Activated naive CD4-positive, alpha-beta T cell treated with anti-CD3 and anti-CD28 coated beads, Interleukin-2, amount 50 U/mL, for 24 hours (primary cell): ENCODE data around the gene ZHX3.

Experiments
- H3K27ac Mint-ChIP-seq: one replicate; pipeline ENCODE4 v1.8.0; 2021; ENCODE audit warnings: mild to moderate bottlenecking, mixed read lengths
- H3K27me3 Mint-ChIP-seq: one replicate; pipeline ENCODE4 v1.8.0; 2021; ENCODE audit warnings: mixed read lengths
- H3K36me3 Mint-ChIP-seq: one replicate; pipeline ENCODE4 v1.8.0; 2021; ENCODE audit warnings: mixed read lengths
- H3K4me1 Mint-ChIP-seq: one replicate; pipeline ENCODE4 v1.8.0; 2021; ENCODE audit warnings: mixed read lengths
- H3K4me3 Mint-ChIP-seq: one replicate; pipeline ENCODE4 v1.8.0; 2021; ENCODE audit warnings: mild to moderate bottlenecking, mixed read lengths
- H3K9me3 Mint-ChIP-seq: one replicate; pipeline ENCODE4 v1.8.0; 2021; ENCODE audit warnings: mixed read lengths

The ZHX3 gene

DNA sequence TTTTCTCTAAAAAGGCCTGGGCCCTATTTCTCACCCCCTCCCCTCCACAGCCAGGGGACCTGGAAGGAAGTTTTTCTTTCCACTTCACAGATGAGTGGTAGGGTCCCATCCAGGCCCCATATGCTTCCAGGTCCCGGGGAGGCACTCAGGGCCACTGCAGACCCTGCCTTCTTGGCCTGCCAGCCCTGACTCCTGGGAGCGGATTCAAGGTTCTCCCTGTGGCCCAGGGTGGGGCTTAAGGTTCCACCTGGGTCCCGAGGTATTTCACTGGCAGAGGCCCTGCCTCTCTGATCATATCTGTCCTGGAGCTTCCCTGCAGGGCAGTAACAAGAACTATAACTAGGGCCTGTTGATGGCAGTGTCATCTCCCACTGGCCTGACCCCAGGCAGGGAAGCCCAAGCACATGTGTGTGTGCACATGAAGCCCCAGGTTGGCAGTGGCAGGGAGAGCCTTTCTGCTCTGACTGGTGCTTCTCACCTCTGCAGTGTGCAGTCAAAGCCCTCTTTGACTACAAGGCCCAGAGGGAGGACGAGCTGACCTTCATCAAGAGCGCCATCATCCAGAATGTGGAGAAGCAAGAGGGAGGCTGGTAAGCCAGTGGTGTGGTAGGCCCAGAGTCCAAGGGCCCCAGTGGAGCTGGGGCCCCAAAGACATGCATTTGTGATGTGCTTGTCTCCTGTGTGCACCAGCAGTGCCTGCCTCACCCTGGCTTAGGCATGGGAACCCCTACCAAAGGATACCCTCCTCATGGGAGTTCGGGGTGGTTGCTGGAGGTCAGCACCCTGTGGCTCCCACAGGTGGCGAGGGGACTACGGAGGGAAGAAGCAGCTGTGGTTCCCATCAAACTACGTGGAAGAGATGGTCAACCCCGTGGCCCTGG lies 149.0 kb downstream of the ZHX3 start:
- Mint-ChIP-seq H3K36me3 (peaks cover 27% of the 10 kb centered on the region), H3K4me3 (no peak overlapping the region), H3K9me3 (no peaks in the 10 kb centered on the region), H3K27me3 (no peaks in the 10 kb centered on the region), H3K4me1 (peaks cover 26% of the 10 kb centered on the region), H3K27ac (no peak overlapping the region)

GRCh38 chr20:41167481-41168253 lies 149.9 kb downstream of the ZHX3 start:
- Mint-ChIP-seq H3K27ac (peak overlapping the region; percentile 90), H3K4me3 (no peak overlapping the region), H3K4me1 (peaks cover 31% of the 10 kb centered on the region), H3K27me3 (no peaks in the 10 kb centered on the region), H3K36me3 (peaks cover 27% of the 10 kb centered on the region), H3K9me3 (no peaks in the 10 kb centered on the region)

- Mint-ChIP-seq H3K4me1 (peaks cover 35% of the 10 kb centered on the region), H3K27ac (peak overlapping the region; percentile 90), H3K27me3 (no peaks in the 10 kb centered on the region)
Measured at GRCh38 chr20:41167118-41167470, 150.4 kb downstream of the ZHX3 start.

DNA sequence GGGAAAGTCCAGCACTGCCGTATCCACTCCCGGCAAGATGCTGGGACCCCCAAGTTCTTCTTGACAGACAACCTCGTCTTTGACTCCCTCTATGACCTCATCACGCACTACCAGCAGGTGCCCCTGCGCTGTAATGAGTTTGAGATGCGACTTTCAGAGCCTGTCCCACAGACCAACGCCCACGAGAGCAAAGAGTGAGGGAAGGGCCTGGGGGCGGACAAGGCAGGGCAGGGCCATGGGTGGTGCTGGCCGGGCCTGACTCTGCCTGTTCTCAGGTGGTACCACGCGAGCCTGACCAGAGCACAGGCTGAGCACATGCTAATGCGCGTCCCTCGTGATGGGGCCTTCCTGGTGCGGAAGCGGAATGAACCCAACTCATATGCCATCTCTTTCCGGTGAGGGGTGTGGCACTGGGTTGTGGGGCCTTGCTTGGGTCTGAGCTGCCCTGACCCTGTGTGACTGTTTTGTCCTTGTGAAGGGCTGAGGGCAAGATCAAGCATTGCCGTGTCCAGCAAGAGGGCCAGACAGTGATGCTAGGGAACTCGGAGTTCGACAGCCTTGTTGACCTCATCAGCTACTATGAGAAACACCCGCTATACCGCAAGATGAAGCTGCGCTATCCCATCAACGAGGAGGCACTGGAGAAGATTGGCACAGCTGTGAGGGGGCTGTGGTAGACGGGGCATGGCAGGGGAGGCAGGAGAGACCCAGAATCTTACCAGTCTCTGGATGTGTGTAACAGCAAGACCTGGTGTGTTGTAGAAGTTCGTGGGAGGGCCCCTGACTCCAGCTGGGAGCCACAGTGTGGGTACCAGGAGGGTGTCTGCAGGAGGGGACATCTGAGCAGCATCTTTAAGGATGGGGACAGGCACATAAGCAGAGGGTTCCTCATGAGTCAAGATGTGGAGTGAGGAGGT lies 151.1 kb downstream of the ZHX3 start:
- peak overlapping the region; percentile 90 for H3K27ac Mint-ChIP-seq
- no peak overlapping the region for H3K4me3 Mint-ChIP-seq
- H3K36me3 Mint-ChIP-seq: peaks cover 26% of the 10 kb centered on the region
- H3K9me3 Mint-ChIP-seq: no peaks in the 10 kb centered on the region
- H3K27me3 Mint-ChIP-seq: no peaks in the 10 kb centered on the region
- peaks cover 35% of the 10 kb centered on the region for H3K4me1 Mint-ChIP-seq

More at GRCh38 chr20:41167118-41167470, 150.4 kb downstream of the ZHX3 start:
- Mint-ChIP-seq H3K4me3 (no peak overlapping the region), H3K36me3 (peaks cover 29% of the 10 kb centered on the region), H3K9me3 (no peaks in the 10 kb centered on the region)

DNA sequence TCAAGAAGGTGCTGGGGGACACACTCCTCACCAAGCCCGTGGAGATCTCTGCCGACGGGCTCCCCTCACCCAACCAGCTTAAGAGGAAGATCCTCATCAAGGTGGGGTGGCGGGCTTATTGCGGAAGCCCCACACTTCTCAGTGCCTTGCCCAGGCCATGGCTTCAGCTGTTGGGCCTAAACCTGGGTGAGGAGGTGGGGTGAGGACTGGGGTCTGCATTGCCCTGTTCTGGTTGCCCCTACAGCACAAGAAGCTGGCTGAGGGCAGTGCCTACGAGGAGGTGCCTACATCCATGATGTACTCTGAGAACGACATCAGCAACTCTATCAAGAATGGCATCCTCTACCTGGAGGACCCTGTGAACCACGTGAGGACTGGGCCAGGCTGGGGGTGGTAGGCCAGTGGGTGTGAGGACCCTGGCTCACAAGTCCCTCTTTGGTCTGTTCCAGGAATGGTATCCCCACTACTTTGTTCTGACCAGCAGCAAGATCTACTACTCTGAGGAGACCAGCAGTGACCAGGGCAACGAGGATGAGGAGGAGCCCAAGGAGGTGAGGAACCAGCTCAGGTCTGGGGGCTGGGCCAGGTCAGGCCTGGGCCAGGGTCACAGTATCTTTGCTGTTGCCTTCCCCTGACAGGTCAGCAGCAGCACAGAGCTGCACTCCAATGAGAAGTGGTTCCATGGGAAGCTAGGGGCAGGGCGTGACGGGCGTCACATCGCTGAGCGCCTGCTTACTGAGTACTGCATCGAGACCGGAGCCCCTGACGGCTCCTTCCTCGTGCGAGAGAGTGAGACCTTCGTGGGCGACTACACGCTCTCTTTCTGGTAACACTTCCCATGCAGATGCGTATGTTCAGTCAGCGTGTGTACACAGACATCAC lies 152.3 kb downstream of the ZHX3 start:
- H3K36me3 Mint-ChIP-seq: peaks cover 27% of the 10 kb centered on the region
- H3K4me3 Mint-ChIP-seq: no peak overlapping the region
- H3K9me3 Mint-ChIP-seq: no peaks in the 10 kb centered on the region
- H3K27me3 Mint-ChIP-seq: no peaks in the 10 kb centered on the region
- H3K4me1 Mint-ChIP-seq: peaks cover 47% of the 10 kb centered on the region
- peak overlapping the region; percentile 88 for H3K27ac Mint-ChIP-seq

GRCh38 chr20:41163821-41164220 lies 153.7 kb downstream of the ZHX3 start:
- Mint-ChIP-seq H3K27me3 (no peaks in the 10 kb centered on the region), H3K4me3 (no peak overlapping the region), H3K27ac (peak overlapping the region; percentile 88), H3K9me3 (no peaks in the 10 kb centered on the region), H3K4me1 (peaks cover 61% of the 10 kb centered on the region), H3K36me3 (peaks cover 28% of the 10 kb centered on the region)

DNA sequence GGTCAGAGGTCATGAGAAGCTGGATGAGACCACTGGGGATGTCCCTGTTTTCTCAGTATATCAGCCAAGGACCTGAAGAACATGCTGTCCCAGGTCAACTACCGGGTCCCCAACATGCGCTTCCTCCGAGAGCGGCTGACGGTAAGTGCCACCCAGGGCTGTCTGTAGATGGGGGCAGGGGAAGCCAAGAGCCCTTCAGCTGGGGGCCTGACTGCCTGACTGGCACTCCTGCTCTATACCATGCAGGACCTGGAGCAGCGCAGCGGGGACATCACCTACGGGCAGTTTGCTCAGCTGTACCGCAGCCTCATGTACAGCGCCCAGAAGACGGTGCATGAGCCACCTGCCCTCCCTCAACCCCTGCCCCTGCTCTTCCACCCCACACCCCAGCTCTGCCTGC lies 155.1 kb downstream of the ZHX3 start:
- H3K9me3 Mint-ChIP-seq: no peaks in the 10 kb centered on the region
- no peak overlapping the region for H3K4me3 Mint-ChIP-seq
- no peaks in the 10 kb centered on the region for H3K27me3 Mint-ChIP-seq
- H3K4me1 Mint-ChIP-seq: peaks cover 74% of the 10 kb centered on the region
- H3K27ac Mint-ChIP-seq: peak overlapping the region; percentile 88
- peaks cover 28% of the 10 kb centered on the region for H3K36me3 Mint-ChIP-seq

GRCh38 chr20:41161886-41162285 lies 155.6 kb downstream of the ZHX3 start:
- Mint-ChIP-seq H3K36me3 (peaks cover 25% of the 10 kb centered on the region), H3K4me1 (peaks cover 74% of the 10 kb centered on the region), H3K4me3 (peak overlapping the region; percentile 51), H3K9me3 (no peaks in the 10 kb centered on the region), H3K27ac (peak overlapping the region; percentile 88), H3K27me3 (no peaks in the 10 kb centered on the region)

DNA sequence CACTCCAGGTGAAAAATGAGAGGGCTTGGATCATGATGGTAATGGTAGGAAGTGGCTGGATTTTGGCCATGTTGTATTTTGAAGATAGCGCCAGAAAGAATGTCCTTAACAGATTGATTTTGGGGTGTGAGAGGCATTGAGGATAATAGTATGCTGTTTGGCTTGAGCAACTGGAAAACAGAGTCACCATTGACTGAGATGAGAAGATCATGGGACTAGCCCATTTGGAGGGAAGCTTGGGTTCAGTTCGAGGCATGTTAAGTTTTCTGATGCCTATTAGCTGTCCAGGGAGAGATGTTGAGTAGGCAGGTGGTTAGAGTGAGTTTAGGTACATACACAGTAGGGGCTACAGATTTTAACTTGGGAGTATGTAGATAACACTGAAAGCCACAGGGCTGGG lies 156.8 kb downstream of the ZHX3 start:
- Mint-ChIP-seq H3K27me3 (no peaks in the 10 kb centered on the region), H3K27ac (peak overlapping the region; percentile 75), H3K9me3 (no peaks in the 10 kb centered on the region), H3K36me3 (peaks cover 22% of the 10 kb centered on the region), H3K4me1 (peaks cover 82% of the 10 kb centered on the region), H3K4me3 (peak overlapping the region; percentile 3)

- peaks cover 17% of the 10 kb centered on the region for H3K36me3 Mint-ChIP-seq
- peaks cover 92% of the 10 kb centered on the region for H3K4me1 Mint-ChIP-seq
- H3K9me3 Mint-ChIP-seq: no peaks in the 10 kb centered on the region
- peak overlapping the region; percentile 75 for H3K27ac Mint-ChIP-seq
- peak overlapping the region; percentile 41 for H3K4me3 Mint-ChIP-seq
- no peaks in the 10 kb centered on the region for H3K27me3 Mint-ChIP-seq
Measured at GRCh38 chr20:41159547-41159946, 158.0 kb downstream of the ZHX3 start.

DNA sequence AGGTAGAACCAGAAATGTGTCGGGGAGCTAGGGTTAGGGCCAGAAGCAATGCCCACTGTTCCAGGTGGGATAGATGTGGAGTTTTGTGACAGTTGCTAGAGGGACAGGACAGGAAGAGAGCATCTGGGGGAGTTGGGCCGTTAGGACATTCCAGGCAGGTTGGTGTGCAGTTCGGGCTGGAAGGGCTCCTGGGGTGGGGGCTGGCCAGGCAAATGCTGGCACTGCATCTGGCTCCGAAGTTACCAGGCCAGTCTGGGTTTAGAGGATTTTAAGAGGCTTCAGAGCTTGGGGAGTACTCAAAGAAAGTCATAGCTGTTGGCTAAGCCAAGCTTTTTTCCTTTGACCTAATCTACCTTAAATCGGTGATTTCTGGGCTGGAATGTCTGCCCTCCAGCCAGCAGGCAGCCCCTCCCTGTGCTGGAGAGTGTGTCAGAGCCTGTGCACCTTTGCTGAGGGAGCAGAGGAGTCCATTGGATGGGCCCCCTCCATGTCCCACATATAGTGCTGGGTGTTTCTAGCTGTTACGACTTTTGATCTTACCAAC lies 159.4 kb downstream of the ZHX3 start:
- Mint-ChIP-seq H3K27ac (peak overlapping the region; percentile 99), H3K36me3 (peaks cover 15% of the 10 kb centered on the region), H3K4me3 (peak overlapping the region; percentile 83), H3K9me3 (no peaks in the 10 kb centered on the region), H3K4me1 (peaks cover 94% of the 10 kb centered on the region), H3K27me3 (no peaks in the 10 kb centered on the region)

GRCh38 chr20:41155261-41155660 lies 162.3 kb downstream of the ZHX3 start:
- Mint-ChIP-seq H3K9me3 (no peaks in the 10 kb centered on the region), H3K4me3 (peak overlapping the region; percentile 39)

GRCh38 chr20:41154436-41155176 lies 162.9 kb downstream of the ZHX3 start:
- H3K27ac Mint-ChIP-seq: peak overlapping the region; percentile 97
- no peaks in the 10 kb centered on the region for H3K9me3 Mint-ChIP-seq
- H3K4me3 Mint-ChIP-seq: peak overlapping the region; percentile 47
- H3K4me1 Mint-ChIP-seq: peaks cover 99% of the 10 kb centered on the region
- H3K36me3 Mint-ChIP-seq: peaks cover 3% of the 10 kb centered on the region
- no peaks in the 10 kb centered on the region for H3K27me3 Mint-ChIP-seq

More at GRCh38 chr20:41155261-41155660, 162.3 kb downstream of the ZHX3 start:
- Mint-ChIP-seq H3K4me1 (peaks cover 99% of the 10 kb centered on the region), H3K27ac (peak overlapping the region; percentile 97), H3K27me3 (no peaks in the 10 kb centered on the region), H3K36me3 (peaks cover 4% of the 10 kb centered on the region)
